NCI-H774 (cell line): ENCODE data around the gene ARF1.

Experiments used
- DNase-seq: peaks from one replicate; lab custom pipeline; 2025; lab: John Stamatoyannopoulos, UW

The ARF1 gene

DNA sequence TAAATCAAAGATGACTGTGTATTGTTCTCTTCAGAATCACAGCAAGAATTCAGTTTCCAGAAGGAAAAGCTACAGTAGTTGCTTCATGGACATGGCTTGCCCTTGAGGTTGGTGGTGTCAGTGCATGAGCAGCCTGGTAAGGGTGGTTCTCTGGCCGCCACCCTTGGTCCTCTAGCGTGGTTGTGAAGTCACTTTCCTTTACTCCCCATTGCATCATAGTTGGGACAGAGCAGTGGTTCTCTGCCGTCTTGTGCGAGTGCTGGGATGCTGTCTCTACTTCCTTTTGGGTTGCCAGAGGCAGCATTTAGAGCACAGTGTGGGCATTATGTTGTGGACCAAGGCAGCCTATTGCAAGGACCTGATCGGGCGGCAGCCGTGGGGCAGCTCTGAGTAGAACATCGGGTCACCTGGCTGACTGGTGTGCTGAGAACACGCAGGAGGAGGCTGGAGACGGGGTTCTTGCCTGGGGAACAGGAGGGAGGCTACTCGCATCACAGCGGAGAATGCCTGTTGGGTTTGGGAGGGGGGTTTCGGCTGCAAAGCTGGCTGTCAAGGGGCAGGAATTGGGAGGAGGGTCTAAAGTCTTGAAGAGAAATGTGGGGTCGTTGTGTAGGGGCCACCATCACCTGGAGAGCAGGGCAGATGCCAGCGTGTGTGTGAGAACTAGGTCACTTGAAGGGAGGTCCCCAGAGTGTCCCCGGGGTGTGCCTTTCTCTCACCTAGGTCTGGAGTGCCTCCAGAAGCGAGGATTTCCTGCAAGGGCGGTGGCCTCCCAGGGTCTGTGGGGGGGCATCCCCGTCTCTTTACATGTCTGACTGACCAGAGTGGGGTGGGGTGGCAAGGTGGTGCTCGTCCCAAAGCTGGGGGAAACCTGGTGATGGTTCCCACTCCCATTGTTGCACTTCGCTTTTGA lies 6.3 kb downstream of the ARF1 start:
- no peak for DNase-seq

DNA sequence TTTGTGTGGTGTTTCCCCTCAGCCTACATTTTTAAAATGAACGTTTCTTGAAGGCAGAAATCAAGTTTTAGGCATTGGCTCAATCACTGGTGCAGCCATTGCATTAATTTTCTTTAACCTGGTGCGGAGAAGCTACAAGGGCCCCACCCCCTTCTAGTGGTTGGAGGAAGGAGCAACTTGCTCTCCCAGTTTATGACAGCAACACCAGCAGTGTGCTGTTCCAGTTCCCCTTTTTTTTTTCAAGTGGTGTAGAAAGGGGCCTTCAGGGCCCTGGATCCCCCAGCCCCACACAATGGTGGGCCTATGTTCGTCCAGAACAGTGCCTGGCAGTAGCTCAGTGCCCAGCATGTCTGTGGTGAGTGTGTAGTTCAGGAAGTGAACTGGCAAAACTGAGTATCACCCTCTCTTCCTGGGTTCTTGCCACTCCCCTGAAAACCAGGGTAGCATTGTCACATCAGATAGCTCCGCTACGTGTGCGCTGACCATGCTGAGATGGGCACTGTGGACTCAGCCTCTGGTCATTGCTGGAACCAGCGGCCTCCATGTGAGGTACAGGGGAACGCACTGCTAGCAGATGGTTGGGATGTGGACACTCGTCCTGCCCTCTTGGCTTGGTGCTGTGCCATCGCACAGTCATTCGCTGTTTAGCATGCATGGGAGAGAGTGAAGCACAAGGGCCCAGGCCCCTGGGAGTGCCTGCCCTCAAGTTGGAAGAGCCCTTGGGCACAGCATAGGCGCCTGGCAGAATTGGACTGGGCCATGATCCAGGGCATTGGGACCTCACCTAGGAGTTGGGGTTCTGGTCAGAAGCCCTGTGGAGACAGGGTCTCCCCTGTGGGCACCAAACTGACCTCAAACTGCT lies 7.2 kb downstream of the ARF1 start:
- DNase-seq, result no peak

- DNase-seq, result no peak
Observed at GRCh38 chr1:228090613-228091081, 8.1 kb downstream of the ARF1 start.

DNA sequence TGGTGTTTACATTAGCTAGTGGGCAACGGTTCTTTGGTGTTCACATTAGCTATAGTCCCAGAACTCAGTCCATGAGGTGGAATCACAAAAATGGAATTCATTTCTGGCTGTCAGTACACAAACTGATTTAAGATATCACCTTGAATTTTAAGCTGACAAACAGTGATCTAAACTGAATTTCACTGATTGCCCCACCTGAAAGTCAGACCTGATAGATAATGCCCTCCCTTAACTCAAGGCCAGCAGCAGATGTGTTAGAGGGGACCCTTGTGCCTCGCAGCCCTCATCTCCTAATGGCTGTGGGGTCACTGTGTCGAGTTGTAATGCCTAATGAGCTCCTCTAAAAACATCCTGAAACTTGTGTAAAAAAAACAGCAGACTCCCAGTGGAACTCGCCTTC lies 8.6 kb downstream of the ARF1 start:
- no peak for DNase-seq

DNA sequence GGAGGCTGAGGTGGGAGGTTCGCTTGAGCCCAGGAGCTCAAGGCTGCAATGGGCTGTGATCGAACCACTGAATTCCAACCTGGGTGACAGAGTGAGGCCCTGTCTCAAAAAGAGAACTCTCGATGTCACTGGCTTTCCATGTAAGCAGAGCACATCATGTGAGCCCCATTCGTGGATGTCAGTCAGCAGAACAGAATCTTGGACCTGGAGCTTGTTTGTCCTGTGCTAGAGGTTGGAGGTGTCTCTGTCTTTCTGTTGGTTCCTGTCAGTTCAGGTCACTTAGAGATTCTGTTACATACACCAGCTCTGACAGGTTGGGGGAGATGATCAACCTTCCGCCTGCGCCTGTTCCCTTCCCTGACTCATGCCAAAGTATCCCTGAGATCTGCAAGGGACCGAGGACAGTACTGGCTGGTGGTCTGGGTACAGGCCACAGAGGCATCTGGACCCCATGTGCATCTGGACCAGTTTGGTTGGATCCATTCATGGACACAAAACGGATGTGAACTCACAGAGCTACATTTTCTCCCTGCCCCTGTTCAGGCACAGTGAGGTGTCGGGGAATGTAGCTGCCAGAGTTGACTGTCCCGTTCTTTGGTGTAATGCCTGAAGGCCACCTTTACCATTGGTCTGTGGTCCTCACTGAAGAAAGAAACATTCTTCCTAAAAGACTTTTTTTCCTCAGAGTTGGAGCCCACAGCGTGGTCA lies 10.0 kb downstream of the ARF1 start:
- DNase-seq, result no peak

DNA sequence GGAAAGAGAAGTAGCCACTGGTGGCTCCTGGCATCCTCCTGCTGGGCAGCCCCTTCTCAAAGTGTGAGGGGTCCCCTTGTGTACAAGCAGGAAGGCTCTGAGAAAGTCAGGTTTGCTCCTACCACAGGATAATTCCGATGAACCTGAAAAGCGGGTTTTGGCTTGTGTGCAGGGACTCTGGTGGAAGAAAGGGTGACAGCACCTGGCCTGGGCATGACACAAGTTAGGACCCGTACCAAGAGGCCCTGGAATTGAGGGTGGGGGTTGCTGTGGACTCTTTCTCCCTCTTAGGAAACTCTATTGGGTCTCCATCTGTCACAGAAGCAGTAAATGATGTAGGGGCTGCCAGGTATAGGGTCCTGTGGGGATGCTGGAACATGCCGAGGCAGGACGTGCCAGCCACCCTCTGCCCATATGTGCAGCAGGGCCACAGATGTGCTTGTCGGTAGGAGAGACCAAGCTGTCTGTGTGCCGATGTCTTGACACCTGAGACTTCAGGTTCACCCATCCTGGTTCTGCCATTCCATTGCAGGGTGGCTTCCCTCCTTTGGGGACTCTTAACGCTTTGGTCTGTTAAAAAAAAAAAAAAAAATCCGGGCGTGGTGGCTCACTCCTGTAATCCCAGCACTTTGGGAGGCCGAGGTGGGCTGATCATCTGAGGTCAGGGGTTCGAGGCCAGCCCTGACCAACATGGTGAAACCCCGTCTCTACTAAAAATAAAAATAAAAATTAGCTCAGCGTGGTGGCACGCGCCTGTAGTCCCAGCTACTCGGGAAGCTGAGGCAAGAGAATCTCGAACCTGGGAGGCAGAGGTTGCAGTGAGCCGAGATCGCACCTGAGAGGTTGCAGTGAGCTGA lies 10.8 kb downstream of the ARF1 start:
- no peak for DNase-seq

- no peak for DNase-seq
Observed at GRCh38 chr1:228094432-228095016, 12.0 kb downstream of the ARF1 start.

- no peak for DNase-seq
Observed at GRCh38 chr1:228095161-228095560, 12.7 kb downstream of the ARF1 start.

- DNase-seq, result no peak
Observed at GRCh38 chr1:228095938-228096337, 13.4 kb downstream of the ARF1 start.

- DNase-seq, result no peak
Observed at GRCh38 chr1:228096416-228097332, 14.2 kb downstream of the ARF1 start.

DNA sequence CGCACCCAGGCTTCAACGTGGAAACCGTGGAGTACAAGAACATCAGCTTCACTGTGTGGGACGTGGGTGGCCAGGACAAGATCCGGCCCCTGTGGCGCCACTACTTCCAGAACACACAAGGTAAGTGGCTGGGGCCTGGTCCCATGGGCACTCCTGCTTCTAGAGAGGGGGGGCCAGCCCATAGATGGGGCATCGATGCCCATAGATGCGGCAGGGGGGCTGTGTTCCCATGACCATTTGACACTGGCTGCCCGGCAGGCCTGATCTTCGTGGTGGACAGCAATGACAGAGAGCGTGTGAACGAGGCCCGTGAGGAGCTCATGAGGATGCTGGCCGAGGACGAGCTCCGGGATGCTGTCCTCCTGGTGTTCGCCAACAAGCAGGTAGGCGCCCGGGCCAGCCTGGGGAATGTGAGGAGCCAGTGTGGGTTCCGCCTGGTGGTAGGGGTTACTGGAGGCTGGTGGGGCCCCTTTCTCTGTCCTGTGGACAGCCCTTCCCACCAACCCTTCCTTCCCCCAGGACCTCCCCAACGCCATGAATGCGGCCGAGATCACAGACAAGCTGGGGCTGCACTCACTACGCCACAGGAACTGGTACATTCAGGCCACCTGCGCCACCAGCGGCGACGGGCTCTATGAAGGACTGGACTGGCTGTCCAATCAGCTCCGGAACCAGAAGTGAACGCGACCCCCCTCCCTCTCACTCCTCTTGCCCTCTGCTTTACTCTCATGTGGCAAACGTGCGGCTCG lies 15.0 kb downstream of the ARF1 start:
- no peak for DNase-seq

GRCh38 chr1:228098323-228098931 lies 15.9 kb downstream of the ARF1 start:
- DNase-seq, result no peak

GRCh38 chr1:228099331-228099732 lies 16.8 kb downstream of the ARF1 start:
- no peak for DNase-seq

DNA sequence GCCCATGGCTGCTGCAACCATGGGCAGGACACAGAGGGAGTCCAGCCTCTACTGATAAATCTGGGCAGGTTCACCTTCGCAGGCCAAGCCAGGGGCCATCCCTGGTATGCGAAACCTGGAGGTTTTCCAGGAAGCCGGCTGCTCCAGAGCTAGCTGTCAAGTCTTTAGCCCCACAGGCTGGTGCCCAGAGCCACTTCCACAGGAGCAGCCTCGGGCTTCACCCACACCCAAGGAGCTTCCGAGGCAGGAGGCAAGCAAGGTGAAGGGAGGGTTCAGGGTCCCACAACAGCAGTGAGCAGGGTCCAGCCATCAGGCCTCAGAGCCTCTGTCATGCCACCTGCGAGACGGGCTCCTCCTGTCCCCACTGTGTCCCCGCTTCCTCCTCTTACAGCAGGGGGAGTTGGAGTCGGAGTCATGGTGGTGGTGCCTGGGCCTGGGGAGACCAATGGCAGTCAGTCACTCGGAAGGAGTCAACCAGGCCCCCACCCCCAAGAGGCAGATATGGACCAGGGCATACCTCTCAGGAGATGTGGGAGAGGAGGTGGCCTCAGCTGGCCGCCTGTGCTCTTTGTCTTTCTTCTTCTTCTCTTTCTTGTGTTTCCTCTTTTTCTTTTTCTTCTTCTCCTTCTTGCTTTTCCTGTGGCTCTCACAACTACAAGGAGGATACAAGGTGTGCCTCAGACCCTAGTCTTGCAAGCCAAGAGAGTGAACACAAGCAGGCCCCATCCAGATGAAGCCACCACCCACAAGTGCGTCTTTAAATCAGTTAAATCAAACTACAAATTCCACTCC lies 18.5 kb downstream of the ARF1 start:
- DNase-seq, result no peak

GRCh38 chr1:228101614-228101993 lies 19.1 kb downstream of the ARF1 start:
- no peak for DNase-seq

- no peak for DNase-seq
Observed at GRCh38 chr1:228101994-228102790, 19.7 kb downstream of the ARF1 start.
